Ammon's horn (tissue), 1 donor: ENCODE measurements around the gene FUT8.
"Not testable (repeated sequence)": the region's sequence is repeated elsewhere in the genome, so short reads cannot be mapped to it uniquely, and the experiment has no call there.

Source experiments
- DNase-seq: peaks from one replicate; pipeline ENCODE4 v3.0.0-alpha.2; 2016; ENCODE audit warnings: low spot score

Gene FUT8

DNA sequence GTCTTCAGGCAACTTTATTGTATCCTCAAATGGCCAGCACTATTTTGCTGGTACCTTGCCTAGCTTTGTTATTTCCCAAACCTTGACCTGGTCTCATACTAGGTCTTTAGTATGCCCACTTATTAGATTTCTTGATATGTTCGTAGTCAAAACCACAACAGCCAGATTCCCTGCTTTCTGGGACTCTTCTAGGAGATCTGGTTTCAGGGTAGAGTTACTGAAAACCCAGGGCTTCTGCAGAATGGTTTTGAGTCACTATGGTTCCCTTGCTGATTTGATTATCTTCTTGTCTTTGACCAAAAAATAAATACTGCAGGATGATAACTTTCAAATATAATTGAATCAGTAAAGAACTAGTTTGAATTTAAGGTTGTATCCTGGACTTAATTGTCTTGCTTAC lies 211.2 kb downstream of the FUT8 start:
- DNase-seq: no peak

DNA sequence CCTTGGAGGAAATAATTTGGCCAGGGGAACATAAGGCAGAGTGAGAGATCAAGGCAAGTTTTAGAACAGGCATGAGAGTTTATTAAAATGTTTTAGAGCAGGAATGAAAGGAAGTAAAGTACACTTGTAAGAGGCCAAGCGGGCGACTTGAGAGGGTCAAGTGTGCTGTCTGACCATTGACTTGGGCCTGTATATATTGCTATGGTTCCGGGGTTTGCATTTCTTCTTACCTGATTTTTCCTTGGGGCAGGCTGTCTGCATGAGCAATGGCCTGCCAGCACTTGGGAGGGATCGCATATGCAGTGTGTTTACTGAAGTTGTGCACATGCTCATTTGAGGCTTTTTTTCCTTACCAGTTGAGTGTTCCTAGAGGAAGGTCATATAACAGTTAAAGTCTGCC lies 214.8 kb downstream of the FUT8 start:
- no peak for DNase-seq

DNA sequence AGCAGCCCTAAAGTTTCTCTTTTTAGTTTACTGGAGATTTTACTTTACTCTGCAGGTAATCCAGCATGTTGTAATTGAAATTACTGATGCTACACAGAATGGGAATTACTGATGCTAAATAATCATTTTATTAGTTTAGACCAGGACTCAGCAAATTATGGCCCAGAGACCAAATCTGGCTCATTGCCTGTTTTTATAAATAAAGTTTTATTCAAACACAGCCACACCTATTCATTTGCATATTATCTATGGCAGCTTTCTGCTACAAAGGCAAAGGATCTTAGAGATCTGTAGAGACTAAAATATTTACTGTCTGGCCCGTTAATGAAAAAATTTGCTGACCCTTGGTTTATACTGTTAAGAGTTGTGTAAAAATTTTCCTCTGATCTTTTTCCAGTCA lies 216.1 kb downstream of the FUT8 start:
- no peak for DNase-seq

DNA sequence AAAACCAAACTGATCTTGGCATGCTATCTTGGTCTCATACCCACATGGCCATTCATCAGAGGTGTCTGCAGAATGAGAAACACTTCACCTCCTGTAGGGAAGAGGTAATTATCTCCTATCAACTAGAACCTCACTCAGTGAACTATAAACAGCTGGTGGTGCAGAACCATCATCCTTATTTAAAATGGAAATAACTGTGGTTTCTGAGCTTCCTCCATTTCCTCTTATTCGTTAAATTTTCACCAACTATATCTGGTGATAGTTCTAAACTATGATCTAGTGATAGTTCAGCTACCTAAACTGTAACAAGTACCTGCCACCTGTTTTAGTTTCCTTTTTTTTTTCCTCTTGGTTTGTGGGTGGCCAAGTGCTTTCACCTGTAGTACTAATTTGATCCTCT lies 218.5 kb downstream of the FUT8 start:
- no peak for DNase-seq

DNA sequence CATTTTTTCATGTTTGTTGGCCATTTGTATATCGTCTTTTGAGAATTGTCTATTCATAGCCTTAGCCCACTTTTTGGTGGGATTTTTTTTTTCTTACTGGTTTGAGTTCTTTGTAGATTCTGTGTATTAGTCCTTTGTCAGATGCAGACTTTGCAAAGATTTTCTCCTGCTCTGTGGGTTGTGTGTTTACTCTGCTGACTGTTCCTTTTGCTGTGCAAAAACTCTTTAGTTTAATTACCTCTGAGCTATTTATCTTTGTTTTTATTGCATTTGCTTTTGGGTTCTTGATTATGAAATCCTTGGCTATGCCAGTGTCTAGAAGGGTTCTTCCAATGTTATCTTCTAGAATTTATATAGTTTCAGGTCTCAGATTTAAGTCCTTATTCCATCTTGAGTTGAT lies 220.0 kb downstream of the FUT8 start:
- no peak for DNase-seq

DNA sequence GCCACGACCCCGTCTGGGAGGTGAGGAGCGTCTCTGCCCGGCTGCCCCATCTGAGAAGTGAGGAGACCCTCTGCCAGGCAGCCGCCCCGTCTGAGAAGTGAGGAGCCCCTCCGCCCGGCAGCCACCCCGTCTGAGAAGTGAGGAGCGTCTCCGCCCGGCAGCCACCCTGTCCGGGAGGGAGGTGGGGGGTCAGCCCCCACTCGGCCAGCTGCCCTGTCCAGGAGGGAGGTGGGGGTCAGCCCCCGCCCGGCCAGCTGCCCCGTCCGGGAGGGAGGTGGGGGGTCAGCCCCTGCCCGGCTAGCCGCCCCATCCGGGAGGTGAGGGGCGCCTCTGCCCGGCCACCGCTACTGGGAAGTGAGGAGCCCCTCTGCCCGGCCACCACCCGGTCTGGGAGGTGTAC lies 221.1 kb downstream of the FUT8 start:
- not testable (repeated sequence) for DNase-seq

DNA sequence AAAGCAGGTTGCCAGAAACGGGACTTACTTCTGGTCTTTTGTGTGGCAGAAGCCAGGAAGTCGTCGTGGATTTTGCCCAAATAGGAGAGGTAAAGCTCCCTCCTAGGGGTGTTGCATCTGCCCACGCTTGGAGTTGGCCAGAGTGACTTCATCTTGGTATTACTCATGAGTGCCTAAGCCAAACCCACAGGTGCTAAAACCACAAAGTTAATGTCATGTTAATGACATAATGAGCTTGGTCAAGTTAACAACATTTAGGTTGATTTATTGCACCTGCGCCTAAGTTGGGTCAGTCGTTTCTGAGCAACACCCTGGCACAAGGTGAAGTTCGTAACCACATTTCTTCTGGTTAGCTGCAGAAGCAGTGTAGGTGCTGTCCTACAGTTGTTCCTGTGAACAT lies 225.2 kb downstream of the FUT8 start:
- no peak for DNase-seq

DNA sequence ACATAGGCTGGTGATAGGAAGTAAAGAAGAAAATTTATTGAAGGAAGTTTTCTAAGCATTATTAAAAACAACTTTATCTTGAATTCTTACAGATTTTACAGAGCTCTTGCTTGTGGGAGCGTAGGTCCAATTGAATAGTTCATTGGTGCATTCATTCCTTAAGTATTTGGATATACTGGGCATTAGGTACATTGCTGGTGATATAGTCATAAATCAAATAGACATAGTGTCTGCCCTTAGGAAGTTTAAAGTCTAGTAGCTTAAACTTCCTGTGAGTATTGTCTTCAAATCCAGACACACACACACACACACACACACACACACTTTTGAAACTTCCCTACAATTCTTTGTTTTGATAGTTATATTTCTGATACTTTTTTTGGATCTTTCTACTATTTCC lies 226.7 kb downstream of the FUT8 start:
- DNase-seq: no peak

DNA sequence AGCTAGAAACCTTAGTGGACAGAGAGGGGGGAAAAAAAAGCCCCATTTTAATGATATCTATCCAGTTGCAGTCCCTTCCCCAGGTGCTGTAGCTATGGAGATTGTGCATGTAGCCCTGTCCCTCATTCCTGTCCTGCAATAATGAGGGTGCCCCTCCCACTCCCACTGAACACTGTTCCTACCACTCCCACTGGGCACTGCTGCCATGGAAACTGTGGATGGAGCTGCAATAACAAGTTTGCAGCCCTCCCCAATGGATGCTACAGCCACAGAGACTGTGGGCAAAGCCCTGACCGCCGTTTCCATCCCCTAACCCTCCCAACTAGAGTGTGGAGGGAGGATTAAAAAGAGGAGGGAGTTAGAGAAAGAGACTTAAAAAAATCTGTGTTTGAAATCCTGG lies 238.3 kb downstream of the FUT8 start:
- no peak for DNase-seq

DNA sequence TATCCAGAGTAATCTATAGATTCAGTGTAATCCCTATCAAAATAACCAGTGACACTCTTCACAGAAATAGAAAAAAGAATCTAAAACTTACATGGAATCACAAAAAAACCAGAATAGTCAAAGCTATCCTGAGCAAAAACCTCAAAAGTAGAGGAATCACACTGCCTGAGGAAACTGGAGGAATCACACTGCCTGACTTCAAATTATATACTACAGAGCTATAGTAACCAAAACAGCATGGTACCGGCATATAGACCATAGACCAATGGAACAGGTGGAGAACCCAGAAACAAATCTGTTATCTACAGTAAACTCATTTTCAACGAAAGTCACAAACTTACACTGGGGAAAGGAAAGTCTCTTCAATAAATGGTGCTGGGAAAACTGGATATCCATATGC lies 244.0 kb downstream of the FUT8 start:
- no peak for DNase-seq

DNA sequence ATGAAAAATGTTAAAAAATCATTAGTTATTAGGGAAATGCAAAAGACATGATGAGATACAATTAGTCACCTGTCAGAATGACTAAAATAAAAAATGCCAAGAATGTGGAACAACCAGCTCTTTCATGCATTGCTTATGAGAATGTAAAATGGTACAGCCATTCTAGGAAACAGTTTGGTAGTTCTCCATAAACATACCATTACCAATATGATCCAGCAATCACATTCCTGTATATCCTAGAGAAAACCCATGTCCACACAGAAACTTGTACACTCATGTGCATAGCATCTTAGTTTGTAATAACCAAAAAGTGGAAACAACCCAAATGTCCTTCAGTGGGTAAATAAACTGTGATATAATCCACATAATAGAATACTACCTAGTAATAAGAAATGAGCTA lies 245.7 kb downstream of the FUT8 start:
- no peak for DNase-seq

DNA sequence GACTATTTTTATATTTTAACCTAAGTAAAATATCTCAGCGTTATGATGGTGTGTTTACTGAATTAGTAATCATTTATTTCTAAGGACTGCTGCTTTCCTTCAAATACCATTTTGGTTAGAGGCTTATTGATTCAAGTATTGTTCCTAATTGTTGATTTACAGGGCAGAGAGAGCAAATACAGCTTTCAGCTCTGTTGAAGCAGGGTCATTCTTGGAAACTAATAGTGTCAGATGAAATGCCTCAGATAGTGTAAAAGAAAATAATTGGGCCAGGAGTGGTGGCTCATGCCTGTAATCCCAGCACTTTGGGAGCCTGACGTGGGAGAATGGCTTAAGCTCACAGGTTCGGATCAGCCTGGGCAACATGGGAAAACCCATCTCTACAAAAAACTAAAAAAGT lies 249.3 kb downstream of the FUT8 start:
- DNase-seq: no peak

DNA sequence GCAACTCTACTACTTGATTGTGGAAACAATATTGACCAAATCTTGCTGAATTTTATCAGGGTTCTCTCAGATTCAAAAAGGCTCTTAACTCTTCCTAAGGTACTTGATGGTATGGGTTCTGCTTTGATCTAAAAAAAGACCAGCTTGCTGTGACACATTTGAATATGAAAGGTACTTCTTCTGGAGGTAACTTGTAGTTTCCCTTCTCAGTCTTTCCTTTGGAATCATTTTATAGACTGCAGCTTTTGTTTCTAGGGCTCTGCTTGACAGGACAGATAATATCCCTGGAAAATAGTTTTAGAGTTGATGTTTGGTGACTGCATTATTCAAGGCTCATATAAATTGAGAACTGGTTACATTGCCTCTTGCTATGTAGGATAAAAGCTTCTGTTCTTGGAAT lies 251.9 kb downstream of the FUT8 start:
- no peak for DNase-seq

DNA sequence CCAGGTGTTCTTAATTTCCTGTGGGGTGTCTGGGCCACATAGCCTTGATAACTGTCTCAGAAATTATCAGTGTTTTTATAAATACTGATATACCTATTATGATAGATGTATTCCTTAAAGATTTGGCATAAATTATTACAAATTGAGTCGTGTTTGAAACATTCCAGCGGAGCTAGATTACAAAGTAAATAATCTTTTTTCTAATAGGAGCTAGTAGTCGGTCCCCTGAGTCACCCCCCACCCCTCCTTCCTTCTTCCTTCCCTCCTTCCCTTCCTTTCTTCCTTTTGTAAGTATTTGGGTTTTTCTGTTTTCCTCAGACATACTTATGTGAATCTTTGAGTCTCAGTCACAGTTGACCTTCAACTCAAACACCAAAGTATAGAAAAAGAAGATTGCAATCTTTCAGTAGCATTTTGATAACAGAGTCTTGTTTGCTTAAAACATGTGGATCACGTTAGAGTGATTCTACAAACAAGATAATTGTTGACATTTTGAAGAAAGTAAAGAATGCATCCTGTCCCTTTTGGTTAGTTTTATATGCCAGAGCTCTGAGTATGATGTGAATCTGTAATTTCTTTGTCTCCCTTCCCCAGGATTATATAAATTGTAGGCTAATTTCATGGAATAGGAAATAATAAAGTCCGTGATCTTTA lies 264.0 kb downstream of the FUT8 start:
- DNase-seq: no peak

DNA sequence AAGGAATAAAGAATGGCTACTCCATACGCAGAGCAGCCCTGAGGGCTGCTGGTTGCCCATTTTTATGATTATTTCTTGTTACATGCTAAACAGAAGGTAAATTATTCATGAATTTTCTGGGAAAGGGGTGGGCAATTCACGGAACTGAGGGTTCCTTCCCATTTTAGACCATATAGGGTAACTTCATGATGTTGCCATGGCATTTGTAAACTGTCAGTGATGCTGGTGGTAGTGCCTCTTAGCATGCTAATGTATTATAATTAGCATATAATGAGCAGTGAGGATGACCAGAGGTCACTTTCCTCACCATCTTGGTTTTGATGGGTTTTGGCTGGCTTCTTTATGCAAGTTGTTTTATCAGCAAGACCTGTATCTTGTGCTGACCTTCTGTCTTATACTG lies 273.0 kb downstream of the FUT8 start:
- no peak for DNase-seq

DNA sequence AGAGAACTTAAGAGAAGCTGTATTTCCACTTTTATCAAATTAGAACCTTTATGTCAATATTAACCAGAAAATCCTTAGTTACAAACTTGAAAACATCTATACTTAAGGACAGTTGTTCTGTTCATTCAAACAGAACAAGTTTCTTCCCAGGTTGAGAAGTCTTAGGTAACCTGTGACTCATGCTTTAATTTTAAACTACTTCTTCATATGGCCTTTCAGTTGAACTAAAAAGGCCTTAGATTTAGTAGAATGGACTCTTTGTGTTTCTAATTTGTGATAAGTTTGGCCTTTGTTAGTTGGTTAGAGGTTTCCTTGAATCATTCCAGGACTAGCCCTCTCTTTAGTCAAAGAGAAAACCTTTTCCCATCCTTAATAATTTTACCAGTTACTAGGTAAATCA lies 274.2 kb downstream of the FUT8 start:
- no peak for DNase-seq

DNA sequence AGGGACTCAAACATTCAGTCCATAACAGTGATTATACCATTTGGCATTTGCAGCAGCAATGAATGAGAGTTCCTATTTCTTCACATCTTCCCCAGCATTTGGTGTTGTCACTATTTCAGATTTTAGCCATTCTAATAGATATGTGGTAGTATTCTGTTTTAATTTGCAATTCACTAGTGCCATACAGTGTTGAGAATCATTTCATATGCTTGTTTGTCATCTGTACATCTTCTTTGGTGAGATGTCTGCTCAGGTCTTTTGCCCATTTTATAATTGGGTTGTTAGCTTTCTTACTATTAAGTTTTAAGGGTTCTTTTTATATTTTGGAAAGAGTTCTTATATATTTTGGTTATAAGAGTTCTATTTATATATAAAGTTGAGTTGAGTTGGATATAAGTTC lies 276.5 kb downstream of the FUT8 start:
- no peak for DNase-seq

DNA sequence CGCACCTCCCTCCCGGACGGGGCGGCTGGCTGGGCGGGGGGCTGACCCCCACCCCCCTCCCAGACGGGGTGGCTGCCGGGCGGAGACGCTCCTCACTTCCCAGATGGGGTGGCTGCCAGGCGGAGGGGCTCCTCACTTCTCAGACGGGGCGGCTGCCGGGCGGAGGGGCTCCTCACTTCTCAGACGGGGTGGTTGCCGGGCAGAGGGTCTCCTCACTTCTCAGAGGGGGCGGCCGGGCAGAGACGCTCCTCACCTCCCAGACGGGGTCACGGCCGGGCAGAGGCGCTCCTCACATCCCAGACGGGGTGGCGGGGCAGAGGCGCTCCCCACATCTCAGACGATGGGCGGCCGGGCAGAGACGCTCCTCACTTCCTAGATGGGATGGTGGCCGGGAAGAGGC lies 280.0 kb downstream of the FUT8 start:
- not testable (repeated sequence) for DNase-seq

DNA sequence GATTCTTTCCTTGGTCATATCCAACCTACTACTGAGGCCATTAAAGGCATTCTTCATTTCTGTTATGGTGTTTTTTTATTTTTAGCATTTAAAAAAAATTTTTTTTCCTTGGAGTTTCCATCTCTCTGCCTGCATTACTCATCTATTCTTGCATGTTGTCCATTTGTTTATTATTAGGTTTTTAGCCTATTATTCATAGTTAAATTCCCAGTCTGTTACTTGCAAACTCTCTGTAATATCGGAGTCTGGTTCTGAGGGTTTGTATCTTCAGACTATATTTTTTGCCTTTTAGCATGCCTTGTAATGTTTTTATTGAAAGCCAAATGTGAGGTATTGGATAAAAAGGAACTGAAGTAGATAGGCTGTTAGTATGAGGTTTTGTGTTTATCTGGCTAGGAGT lies 284.3 kb downstream of the FUT8 start:
- no peak for DNase-seq

DNA sequence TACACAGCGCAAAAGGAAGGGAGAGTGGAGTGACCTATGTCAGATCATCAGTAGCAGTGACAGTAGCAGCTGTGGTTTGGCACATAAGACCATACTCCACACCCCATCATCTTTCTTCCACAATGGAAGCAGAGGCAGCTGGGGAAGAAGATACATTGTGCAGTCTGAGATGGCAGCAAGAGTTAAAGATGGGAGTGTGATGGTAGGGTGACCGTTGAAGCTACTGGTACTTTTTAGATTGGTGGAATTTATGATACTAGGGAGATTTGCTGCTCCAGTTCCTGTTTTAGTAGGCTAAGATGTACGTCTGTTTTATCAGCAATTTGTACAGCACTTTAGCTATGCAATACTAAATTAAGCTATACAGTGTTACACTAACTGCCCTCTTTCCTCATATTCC lies 291.0 kb downstream of the FUT8 start:
- no peak for DNase-seq

DNA sequence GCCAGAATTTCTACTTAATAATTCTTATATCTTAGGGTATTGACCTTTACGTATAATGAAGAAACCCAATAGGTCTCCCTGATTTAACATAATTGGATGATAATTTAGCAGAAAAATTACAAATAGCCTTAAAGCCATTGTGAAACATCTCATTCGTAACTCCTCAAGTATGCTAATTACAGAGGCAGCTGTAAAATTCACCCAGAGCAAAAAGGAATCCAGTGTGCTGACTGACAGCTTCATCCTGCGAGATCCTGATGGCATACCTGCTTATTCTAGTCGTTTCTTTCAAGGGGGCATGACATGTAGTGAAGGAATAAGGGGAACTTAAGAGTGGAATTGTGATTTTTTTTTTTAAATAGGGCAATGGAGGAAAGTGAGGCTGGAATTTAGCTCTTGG lies 291.5 kb downstream of the FUT8 start:
- no peak for DNase-seq

DNA sequence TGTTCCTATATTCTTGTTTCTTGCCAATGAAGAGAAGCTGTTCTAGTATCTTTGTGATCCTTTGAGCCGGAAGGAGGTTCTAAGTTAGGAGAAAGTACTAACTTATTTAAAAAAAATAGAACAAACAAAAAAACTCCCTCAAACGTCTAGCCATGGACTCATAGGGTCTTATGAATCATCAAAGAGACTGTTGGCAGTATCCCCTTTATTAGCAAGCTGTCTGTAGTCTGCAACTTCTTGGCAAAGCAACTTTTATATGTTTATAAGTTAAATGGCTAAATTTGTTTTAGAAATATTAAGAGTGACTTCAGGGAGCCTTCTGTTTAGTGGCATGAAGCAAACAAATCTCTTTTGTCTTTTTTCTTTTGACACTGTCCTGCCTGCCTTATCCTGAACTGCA lies 291.9 kb downstream of the FUT8 start:
- DNase-seq: no peak

DNA sequence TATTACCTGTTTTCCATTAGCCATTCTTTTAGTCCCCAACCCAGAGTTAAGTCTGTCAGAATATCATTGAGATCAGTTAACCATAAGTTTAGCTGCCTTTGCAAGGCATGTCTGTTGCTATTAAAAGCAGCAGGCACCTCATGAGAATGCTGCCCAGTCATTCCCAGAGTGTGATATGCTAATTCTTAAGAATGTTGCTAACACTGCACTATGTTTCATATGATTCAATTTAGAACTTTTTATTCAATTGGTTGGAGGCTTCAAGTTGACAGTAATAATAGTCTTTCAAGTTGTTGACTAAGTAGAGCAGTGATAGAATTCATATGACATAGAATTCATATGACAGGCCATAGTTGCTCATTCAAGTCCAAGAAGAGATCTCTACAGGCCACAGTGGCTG lies 292.3 kb downstream of the FUT8 start:
- no peak for DNase-seq

DNA sequence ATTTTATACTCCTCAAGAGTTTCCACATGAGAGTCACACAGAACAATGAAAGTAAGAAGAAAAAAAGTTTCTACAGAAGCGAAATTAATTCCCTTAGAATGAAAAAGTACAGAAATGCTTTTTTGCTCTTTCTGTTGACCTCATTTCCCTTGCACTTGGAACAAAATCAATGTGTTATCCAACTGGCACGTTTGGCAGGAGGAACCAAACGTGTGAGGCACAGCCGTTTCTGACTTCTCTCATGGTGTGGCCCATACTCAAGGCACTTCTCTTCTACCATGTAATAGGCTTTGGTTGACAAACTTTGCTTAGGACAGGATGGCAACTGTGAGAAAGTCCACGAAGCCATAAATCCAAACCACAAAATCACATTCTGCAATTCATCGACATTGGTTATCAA lies 297.0 kb downstream of the FUT8 start:
- no peak for DNase-seq

DNA sequence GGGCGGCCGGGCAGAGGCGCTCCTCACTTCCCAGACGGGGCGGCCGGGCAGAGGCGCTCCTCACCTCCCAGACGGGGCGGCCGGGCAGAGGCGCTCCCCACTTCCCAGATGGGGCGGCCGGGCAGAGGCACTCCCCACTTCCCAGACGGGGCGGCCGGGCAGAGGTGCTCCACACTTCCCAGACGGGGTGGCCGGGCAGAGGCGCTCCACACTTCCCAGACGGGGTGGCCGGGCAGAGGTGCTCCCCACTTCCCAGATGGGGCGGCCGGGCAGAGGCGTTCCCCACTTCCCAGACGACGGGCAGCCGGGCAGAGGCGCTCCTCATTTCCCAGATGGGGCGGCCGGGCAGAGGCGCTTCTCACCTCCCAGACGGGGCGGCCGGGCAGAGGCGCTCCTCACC lies 304.3 kb downstream of the FUT8 start:
- not testable (repeated sequence) for DNase-seq
